Epithelial cell of proximal tubule (primary cell): Measurements from ENCODE around the gene GPR107. TPM values are rescaled to one million over a fixed set of nuclear protein-coding genes. Genes with fewer than 3 reads are reported as not detected.

Source experiments
- DNase-seq: peaks from one replicate; pipeline ENCODE4 v3.0.0-alpha.2; 2011; ENCODE audit warnings: low read depth
- H3K4me3 ChIP-seq: 2 replicates; pipeline ENCODE4 v1.5.1; 2011; ENCODE audit warnings: low read depth, mild to moderate bottlenecking, low read length
- CTCF ChIP-seq: conservative IDR thresholded peaks from 2 replicates; pipeline ENCODE4 v1.5.1; 2012; ENCODE audit warnings: low read depth, mild to moderate bottlenecking, low read length
- total RNA-seq: library from RNA; depleted of rRNA; stranded (reverse); fragments of >200 nt; gene quantifications from 2 replicates; pipeline ENCODE4 v1.2.3, GENCODE V29; 2015

Gene GPR107
- total RNA-seq, 1 donor from 2014 or later: 13.5 TPM

GRCh38 chr9:130182381-130182909, 128.7 kb downstream of the GPR107 start:
- DNase-seq: no peak
- TF ChIP-seq CTCF: no peak
- H3K4me3 ChIP-seq: no peak overlapping the region

- peak; percentile 48 for DNase-seq
- H3K4me3 ChIP-seq: peak overlapping the region; percentile 44
- no peak for TF ChIP-seq CTCF
These were observed 129.5 kb downstream of the GPR107 start for GRCh38 chr9:130183133-130183762.

DNA sequence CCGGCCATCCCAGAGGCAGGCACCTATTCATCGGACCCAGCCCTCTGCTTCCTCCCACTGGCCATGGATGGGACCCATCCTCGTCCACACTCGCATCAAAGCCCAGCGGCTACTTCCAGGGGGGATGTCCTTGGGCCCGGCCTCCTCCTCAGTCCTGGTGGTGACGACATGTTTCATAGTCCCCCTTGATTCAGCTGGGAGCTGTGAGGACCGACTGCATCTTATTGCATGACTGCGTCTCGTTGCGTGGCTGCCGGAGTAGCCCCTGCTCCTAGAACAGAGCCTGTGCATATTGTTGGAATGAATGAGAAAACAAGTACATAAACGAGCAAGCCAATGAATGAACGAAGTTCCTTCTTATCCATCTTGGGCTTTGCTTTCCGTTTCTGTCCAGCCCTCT, 131.3 kb downstream of the GPR107 start:
- TF ChIP-seq CTCF: no peak

DNA sequence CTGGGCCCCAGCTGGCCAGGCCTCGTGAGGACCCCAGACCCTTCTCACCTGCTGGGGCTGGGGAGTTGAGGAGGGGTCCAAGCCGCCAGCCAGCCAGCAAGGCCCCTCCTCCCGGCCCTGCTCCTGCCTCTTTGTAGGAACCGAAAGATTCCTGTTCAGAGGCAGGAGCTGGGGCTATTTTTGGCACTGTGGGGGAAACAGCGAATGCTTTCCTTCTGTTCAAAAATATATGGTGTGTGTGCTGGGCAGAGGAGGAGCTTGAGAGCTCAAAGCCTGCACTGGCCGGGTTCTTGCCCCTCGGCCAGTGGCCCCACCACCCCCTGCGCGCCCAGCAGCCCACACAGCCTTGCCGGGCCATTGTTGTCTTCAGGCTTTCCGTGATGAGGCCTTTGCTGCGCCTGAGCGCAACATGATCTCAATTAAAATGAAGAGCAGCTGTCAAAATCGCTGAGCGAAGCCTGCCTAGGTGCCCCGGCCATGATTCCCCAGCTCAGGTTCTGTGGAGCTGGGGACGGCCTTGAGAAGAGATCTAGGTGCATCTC, 131.9 kb downstream of the GPR107 start:
- DNase-seq: no peak
- TF ChIP-seq CTCF: no peak
- H3K4me3 ChIP-seq: no peak overlapping the region

More for the DNA sequence above, 131.3 kb downstream of the GPR107 start:
- no peak for DNase-seq
- H3K4me3 ChIP-seq: no peak overlapping the region

DNA sequence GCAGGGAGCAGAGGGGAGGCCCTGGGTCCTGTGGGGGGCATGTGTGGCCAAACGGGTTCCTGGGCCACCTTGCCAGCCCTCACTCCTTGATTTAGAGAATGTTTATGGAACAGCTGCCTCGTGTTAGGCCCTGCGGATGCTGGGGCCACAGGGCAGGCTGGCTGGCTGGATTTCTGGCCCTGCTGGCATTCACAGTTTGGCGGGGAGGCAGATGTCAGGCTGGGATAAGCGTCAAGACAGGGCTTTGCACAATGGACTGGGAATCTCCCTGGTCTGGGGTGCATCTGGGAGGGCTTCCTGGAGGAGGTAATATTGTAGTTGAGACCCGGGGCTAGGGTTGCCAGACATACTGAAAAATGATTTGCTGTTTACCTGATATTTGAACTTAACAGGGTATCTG, 132.3 kb downstream of the GPR107 start:
- TF ChIP-seq CTCF: no peak
- DNase-seq: no peak
- no peak overlapping the region for H3K4me3 ChIP-seq

- no peak for DNase-seq
- no peak for TF ChIP-seq CTCF
- peak overlapping the region; percentile 62 for H3K4me3 ChIP-seq
These were observed 133.3 kb downstream of the GPR107 start for GRCh38 chr9:130186839-130187522.
